Activated CD4-positive, alpha-beta T cell treated with anti-CD3 and anti-CD28 coated beads, Interleukin-10, Interleukin-2, amounts not matched to agents 100 ng/mL and 50 ng/mL, durations not matched to agents 16 hours and 8 hours (primary cell): ENCODE results near the gene ARL6IP4.

Source experiments
- DNase-seq: peaks from one replicate; pipeline ENCODE4 v3.0.0-alpha.2; 2020

Gene ARL6IP4

DNA sequence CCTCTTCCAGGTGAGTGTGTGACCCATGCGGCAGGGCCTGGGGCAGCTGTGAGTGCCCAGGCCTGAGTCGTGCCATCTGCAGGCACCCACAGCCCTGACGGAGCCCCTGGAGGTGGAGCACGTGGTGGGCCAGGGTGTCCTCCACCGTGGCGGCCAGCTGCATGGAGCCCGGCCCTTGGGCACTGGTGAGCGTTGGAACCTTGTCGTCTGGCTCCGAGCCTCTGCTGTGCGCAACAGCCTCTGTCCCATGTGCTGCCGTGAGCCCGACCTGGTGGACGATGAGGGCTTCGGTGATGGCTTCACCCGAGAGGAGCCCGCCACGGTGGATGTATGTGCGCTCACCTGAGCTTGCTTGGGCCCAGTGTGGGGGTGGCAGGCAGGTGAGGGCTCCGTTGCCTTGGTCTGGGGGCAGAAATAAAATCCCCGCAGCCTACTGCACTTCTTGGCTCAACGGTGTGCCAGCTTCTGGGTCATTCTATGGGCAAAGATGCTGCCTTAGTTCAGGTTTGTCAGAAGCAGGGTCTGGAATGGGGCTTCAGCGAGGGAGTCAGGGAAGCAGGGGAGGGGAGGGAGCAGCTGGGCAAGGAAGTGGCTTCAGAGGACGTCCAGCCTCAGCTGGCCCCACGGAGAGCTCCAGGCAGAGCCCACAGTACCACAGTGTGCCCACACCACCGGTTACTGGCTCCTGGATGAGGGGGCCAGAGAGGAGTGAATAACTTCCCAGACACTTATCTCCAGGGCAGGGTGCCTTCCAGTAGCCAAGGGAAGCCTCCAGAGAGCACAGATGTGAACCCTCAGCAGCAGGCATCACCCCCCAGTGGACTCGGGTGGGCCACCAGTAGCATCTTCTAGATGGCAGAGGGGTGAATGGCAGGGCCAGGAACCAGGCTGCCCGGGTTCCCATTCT lies 1.2 kb upstream of the ARL6IP4 start:
- no peak for DNase-seq

- DNase-seq = no peak
Observed at GRCh38 chr12:122979908-122980182, 636 bp upstream of the ARL6IP4 start.

GRCh38 chr12:122981036-122981471 lies 573 bp downstream of the ARL6IP4 start:
- peak; percentile 15 for DNase-seq

- peak; percentile 21 for DNase-seq
Observed at GRCh38 chr12:122981587-122982476, 1.4 kb downstream of the ARL6IP4 start.

DNA sequence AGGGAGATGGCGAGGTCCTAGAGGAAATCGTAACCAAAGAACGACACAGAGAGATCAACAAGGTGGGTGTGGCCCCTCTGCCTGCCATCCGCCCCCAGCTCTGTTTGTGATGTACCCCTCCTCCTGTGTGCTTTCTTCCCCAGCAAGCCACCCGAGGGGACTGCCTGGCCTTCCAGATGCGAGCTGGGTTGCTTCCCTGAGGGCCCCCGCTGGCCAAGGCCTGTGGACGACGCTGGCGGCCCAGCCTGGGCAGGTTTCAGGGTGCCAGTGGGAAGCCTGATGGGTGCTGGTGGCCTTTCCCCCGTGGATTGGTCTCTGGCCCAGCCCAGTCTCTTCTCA lies 2.0 kb downstream of the ARL6IP4 start:
- no peak for DNase-seq

DNA sequence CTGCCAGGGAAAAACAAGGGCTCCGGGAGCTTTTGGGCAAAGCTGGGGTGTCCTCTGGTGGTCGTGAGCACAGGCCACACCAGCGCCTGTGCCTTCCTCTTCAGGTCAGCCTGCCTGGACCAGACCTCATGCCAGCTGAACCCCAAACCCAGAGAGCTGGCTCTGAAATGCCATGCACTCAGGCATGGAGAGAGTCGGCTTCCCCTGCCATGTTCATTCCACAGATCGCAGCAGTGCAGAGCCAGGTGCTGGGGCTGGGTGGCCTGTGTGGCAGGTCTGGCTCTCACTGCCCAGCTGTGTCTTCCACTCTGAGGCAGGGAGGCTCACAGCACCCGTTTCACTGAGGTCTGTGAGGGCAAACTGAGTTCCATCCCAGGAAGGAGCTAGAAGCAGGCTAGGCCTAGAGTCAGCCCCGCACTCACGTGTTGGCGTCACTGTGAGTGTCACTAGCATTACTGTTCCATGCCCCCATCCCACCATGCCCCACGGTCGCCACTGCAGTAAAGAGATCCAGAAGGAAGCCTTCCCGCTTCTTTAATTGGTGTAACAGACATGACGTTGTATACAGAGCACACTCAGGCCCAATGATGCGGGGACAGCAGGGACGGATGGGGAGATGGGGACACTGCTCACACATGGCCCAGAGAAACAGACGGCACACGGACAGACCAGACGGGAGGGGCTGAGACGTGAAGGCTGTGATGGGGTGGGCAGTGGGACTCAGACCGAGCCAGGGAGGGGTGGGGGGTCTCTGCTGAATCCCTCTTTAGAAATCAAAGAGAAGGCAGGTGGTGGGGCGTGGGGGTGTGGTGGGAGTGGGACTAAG lies 2.7 kb downstream of the ARL6IP4 start:
- no peak for DNase-seq

GRCh38 chr12:122983789-122984515 lies 3.5 kb downstream of the ARL6IP4 start:
- DNase-seq = no peak

- DNase-seq = no peak
Observed at GRCh38 chr12:122984612-122985337, 4.3 kb downstream of the ARL6IP4 start.

GRCh38 chr12:122985338-122986257 lies 5.1 kb downstream of the ARL6IP4 start:
- DNase-seq = no peak

- no peak for DNase-seq
Observed at GRCh38 chr12:122986258-122986871, 5.9 kb downstream of the ARL6IP4 start.

DNA sequence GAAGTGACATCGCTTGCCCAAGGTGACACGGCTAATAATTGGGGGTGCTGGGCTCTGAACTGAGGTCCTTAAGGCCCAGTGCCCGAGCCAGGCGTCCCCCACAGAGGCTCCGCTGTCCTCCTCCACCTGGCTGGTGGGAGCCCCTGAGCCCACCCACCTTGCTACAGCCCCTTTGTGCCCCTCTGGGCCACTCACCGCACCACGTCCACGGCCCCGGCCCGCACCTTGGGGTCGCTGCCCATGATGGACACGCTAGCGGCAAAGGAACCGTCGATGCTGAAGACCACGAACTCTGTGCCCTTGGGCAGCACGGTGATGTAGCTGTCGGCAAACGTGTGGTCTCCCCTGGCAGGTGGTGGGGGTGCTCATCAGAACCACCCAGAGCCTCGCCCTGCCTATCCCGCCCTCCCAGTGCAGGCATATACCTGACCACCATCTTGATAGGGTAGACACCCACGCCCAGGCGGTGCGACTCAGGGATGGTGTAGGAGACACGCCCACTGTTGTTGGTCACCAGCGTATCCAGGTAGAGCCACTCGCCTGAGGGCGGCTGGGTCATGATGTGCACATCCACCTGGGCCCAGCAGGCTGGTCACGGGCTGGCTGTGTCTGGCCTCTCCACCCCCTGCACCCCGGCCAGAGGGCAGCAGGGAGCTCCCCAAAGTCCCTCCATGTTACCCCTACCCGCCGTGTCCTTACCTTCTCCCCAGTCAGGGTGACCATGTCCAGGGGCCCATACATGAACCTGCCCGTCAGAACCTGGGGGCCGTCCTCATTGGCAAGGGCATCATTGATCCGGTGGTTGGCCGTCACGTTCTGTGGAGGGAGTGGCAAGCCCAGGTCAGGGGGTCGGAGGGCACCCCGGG lies 6.8 kb downstream of the ARL6IP4 start:
- DNase-seq = no peak

GRCh38 chr12:122988036-122988435 lies 7.6 kb downstream of the ARL6IP4 start:
- DNase-seq = no peak

GRCh38 chr12:122988612-122989212 lies 8.2 kb downstream of the ARL6IP4 start:
- DNase-seq = no peak

DNA sequence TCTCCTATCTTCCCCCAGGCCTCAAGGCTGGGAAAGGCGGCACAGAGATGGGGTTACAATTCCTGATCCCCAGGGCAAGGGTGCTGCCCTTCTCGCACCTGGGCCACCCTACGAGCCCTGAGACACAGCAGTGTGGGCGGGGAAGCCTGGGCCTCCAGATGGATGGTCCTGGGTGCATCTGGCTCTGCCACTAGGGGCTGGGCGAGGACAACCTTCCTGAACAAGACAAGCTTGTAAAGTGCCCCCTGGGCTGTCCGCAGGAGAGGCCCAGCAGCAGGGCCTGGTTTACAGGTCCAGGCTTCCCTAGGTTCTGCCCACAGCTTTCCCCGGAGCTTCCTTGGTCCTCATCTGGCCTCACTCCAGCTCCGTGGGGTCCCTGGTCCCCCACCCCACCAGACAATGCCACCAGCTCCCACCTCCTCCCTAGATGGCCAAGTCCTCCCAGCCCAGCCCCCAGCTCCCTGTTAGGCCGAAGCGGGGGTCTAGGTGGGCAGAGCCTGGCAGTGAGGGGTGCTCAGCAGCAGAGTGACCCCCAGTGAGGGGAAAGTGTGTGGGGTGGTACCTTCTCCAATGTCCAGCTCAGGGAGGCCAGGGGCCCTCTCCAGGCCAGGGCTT lies 8.9 kb downstream of the ARL6IP4 start:
- DNase-seq = no peak

GRCh38 chr12:122989874-122990419 lies 9.5 kb downstream of the ARL6IP4 start:
- no peak for DNase-seq

DNA sequence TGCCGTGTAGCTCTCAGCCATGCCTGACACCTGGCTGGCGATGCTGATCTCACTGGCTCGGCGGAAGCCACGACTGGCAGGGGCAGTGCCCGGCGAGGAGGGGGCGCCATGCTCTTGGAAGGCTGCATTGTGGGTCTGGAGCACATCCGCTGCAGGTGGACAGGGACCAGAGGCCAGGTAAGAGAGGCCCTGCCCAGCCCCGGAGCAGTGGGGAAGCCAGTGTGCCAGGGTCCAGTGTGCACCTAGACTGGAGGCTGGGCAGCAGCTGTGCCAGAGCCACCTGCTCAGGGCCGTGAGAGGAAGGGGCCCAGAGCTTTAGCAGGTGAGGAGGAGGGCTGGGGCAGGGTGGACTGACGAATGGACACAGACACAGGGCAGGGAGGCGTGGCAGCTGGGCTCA lies 10.1 kb downstream of the ARL6IP4 start:
- DNase-seq = no peak

DNA sequence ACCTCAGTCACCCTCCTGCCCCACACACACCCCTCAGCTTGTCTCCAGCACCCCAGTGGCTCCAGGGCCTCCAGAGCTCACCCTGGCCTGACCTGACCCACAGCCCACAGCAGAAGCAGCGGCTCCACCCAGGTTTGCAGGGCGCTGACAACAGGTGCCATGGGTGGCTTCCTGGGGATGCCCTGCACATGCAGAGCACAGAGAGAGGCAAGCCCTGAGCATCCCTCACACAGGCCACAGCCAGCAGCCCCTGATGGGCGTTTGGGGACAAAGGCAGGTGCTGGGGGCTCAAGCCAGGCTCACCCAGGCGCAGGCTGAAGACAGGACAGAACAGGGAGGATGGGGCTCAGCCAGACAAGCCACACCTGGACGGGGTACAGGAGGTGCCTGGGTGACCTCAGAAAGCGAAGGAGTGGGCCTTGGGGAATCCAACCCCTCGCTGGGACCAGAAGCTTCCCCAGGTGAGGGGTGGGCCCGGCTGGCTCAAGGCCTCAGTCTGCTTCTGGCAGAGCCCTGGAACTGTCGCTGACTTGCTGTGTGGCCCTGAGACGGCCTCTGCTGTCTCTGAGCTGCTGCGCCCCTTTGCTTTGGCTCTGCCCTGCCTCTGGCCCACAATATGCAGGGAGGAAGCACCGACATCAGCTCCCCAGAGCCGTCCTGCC lies 10.6 kb downstream of the ARL6IP4 start:
- DNase-seq = no peak
